Endodermal cell (in vitro differentiated cells): ENCODE measurements around the gene OGFR. TPM values are rescaled to one million over a fixed set of nuclear protein-coding genes. Genes with fewer than 3 reads are reported as not detected.

Experiments
- DNase-seq: peaks from one replicate; pipeline ENCODE4 v3.0.0-alpha.2; 2017
- H3K27ac ChIP-seq: 2 replicates; pipeline ENCODE4 v1.5.1; 2013; ENCODE audit warnings: mild to moderate bottlenecking, low read depth, low read length, moderate library complexity
- H3K27me3 ChIP-seq: 2 replicates; pipeline ENCODE4 v1.6.1; 2013; ENCODE audit warnings: mild to moderate bottlenecking, low read length, moderate library complexity; ENCODE audit not compliant: insufficient read depth, control insufficient read depth, poor library complexity, severe bottlenecking
- H3K36me3 ChIP-seq: 2 replicates; pipeline ENCODE4 v1.7.0; 2013; ENCODE audit warnings: mild to moderate bottlenecking, low read length, moderate library complexity; ENCODE audit not compliant: control insufficient read depth, insufficient read depth
- H3K4me1 ChIP-seq: one replicate; pipeline ENCODE4 v1.7.0; 2013; ENCODE audit warnings: low read length; ENCODE audit not compliant: control insufficient read depth, insufficient read depth
- H3K4me3 ChIP-seq: 2 replicates; pipeline ENCODE4 v1.5.1; 2013; ENCODE audit warnings: mild to moderate bottlenecking, low read length, moderate library complexity
- H3K9ac ChIP-seq: 2 replicates; pipeline ENCODE4 v1.6.1; 2013; ENCODE audit warnings: mild to moderate bottlenecking, low read length, moderate library complexity; ENCODE audit not compliant: poor library complexity, severe bottlenecking; ENCODE audit errors: extremely low read depth
- H3K9me3 ChIP-seq: 2 replicates; pipeline ENCODE4 v1.6.1; 2013; ENCODE audit warnings: mild to moderate bottlenecking, low read length, moderate library complexity; ENCODE audit not compliant: control insufficient read depth
- H3K27ac Mint-ChIP-seq: 2 replicates; pipeline ENCODE4 v1.8.0; 2020; ENCODE audit warnings: mixed read lengths
- H3K27me3 Mint-ChIP-seq: 2 replicates; pipeline ENCODE4 v1.8.0; 2021; ENCODE audit warnings: mild to moderate bottlenecking, mixed read lengths; ENCODE audit not compliant: insufficient read depth
- H3K36me3 Mint-ChIP-seq: 2 replicates; pipeline ENCODE4 v1.8.0; 2020; ENCODE audit warnings: low read depth, mixed read lengths
- H3K4me1 Mint-ChIP-seq: 2 replicates; pipeline ENCODE4 v1.8.0; 2020; ENCODE audit warnings: mixed read lengths
- H3K4me3 Mint-ChIP-seq: 2 replicates; pipeline ENCODE4 v1.8.0; 2020; ENCODE audit warnings: mild to moderate bottlenecking, moderate library complexity, mixed read lengths
- H3K9me3 Mint-ChIP-seq: 2 replicates; pipeline ENCODE4 v1.8.0; 2020; ENCODE audit warnings: mild to moderate bottlenecking, mixed read lengths
- CTCF ChIP-seq: fragments of 200-600 bp; sonication (generic); conservative IDR thresholded peaks from 2 replicates; pipeline ENCODE4 v1.5.0; 2021; ENCODE audit warnings: antibody characterized with exemption, mild to moderate bottlenecking
- WGBS, 2 experiments: methylation state at CpG; one replicate each; pipeline versions ENCODE4 v1.1.5 to v1.1.7; 2013; ENCODE audit warnings: missing lambda C conversion rate in 2 of 2, mixed read lengths in 1 of 2; ENCODE audit not compliant: insufficient coverage in 1 of 2, insufficient read length in 1 of 2; 5-methylcytosine and 5-hydroxymethylcytosine counted together
- total RNA-seq, 2 donors: library from RNA; stranded (reverse); fragmentation: NEBNext Ultra II Directional in 1 of 2; extraction: Animal tissue kit (Norgen Biotek cat#: 25700) in 1 of 2; gene quantifications; 2 replicates in 1 of 2; 3 replicates in 1 of 2; pipeline ENCODE4 v1.2.1, GENCODE V29; 2021

OGFR gene
- total RNA-seq, 2 donors from 2014 or later, result 28.1 to 28.5 TPM

- no peak for DNase-seq
- Mint-ChIP-seq H3K9me3 (peaks cover 2% of the 10 kb centered on the region), H3K36me3 (no peaks in the 10 kb centered on the region), H3K27me3 (no peaks in the 10 kb centered on the region), H3K27ac (no peak overlapping the region), H3K4me1 (no peaks in the 10 kb centered on the region), H3K4me3 (no peak overlapping the region)
- no peaks in the 10 kb centered on the region for H3K27me3 ChIP-seq
- 89 to 95% methylated on average over 6 to 8 of the region's 8 CpGs for WGBS, 2 experiments
- H3K4me3 ChIP-seq, result no peak overlapping the region
- TF ChIP-seq CTCF, result no peak
- no peaks in the 10 kb centered on the region for H3K36me3 ChIP-seq
- no peaks in the 10 kb centered on the region for H3K4me1 ChIP-seq
- H3K9me3 ChIP-seq, result no peaks in the 10 kb centered on the region
- peak overlapping the region; percentile 96 for H3K27ac ChIP-seq
- H3K9ac ChIP-seq, result no peak overlapping the region
Measured at GRCh38 chr20:62774762-62775161, 29.9 kb upstream of the OGFR start.

- no peak for DNase-seq
- Histone ChIP-seq H3K9ac (no peak overlapping the region), H3K36me3 (no peaks in the 10 kb centered on the region), H3K27ac (peak overlapping the region; percentile 96), H3K4me1 (no peaks in the 10 kb centered on the region), H3K27me3 (no peaks in the 10 kb centered on the region), H3K4me3 (no peak overlapping the region), H3K9me3 (no peaks in the 10 kb centered on the region)
- H3K9me3 Mint-ChIP-seq, result peaks cover 2% of the 10 kb centered on the region
- H3K36me3 Mint-ChIP-seq, result no peaks in the 10 kb centered on the region
- 89 to 100% methylated on average over 8 to 9 of the region's 9 CpGs for WGBS, 2 experiments
- no peaks in the 10 kb centered on the region for H3K27me3 Mint-ChIP-seq
- H3K27ac Mint-ChIP-seq, result no peak overlapping the region
- no peaks in the 10 kb centered on the region for H3K4me1 Mint-ChIP-seq
- no peak overlapping the region for H3K4me3 Mint-ChIP-seq
- no peak for TF ChIP-seq CTCF
Measured at GRCh38 chr20:62775206-62775605, 29.4 kb upstream of the OGFR start.

- 93 to 97% methylated on average over 17 to 24 of the region's 24 CpGs for WGBS, 2 experiments
- peaks cover 2% of the 10 kb centered on the region for H3K9me3 Mint-ChIP-seq
Measured at GRCh38 chr20:62776035-62776691, 28.5 kb upstream of the OGFR start.

More at GRCh38 chr20:62776035-62776691, 28.5 kb upstream of the OGFR start:
- Mint-ChIP-seq H3K36me3 (no peaks in the 10 kb centered on the region), H3K4me1 (no peaks in the 10 kb centered on the region), H3K4me3 (no peak overlapping the region), H3K27ac (no peak overlapping the region), H3K27me3 (no peaks in the 10 kb centered on the region)
- Histone ChIP-seq H3K9ac (no peak overlapping the region), H3K36me3 (no peaks in the 10 kb centered on the region), H3K27ac (no peak overlapping the region), H3K4me3 (no peak overlapping the region), H3K9me3 (no peaks in the 10 kb centered on the region), H3K27me3 (no peaks in the 10 kb centered on the region), H3K4me1 (no peaks in the 10 kb centered on the region)
- no peak for DNase-seq
- TF ChIP-seq CTCF, result no peak
